Stimulated activated CD4-positive, alpha-beta T cell treated with anti-CD3 and anti-CD28 coated beads, Interleukin-4, amount 100 ng/mL, for 48 hours (primary cell): ENCODE data around the gene KIRREL3.

Source experiments
- DNase-seq, 2 donors: peaks; one replicate each; pipeline ENCODE4 v3.0.0-alpha.2; 2020; ENCODE audit warnings: low read depth in 2 of 2

Gene KIRREL3

GRCh38 chr11:126469311-126469710 lies 531.3 kb downstream of the KIRREL3 start:
- DNase-seq = no peak

GRCh38 chr11:126468102-126468521 lies 532.5 kb downstream of the KIRREL3 start:
- no peak for DNase-seq

- DNase-seq = no peak
Observed at GRCh38 chr11:126467471-126467870, 533.1 kb downstream of the KIRREL3 start.

- no peak for DNase-seq
Observed at GRCh38 chr11:126467046-126467370, 533.6 kb downstream of the KIRREL3 start.

GRCh38 chr11:126466236-126467045 lies 534.1 kb downstream of the KIRREL3 start:
- no peak for DNase-seq

GRCh38 chr11:126465573-126466188 lies 534.9 kb downstream of the KIRREL3 start:
- no peak for DNase-seq

GRCh38 chr11:126464796-126465195 lies 535.8 kb downstream of the KIRREL3 start:
- no peak for DNase-seq

GRCh38 chr11:126462422-126462821 lies 538.1 kb downstream of the KIRREL3 start:
- DNase-seq = no peak

- DNase-seq = no peak
Observed at GRCh38 chr11:126461996-126462395, 538.6 kb downstream of the KIRREL3 start.

- DNase-seq = no peak
Observed at GRCh38 chr11:126461096-126461440, 539.5 kb downstream of the KIRREL3 start.

- DNase-seq = no peak
Observed at GRCh38 chr11:126460417-126461095, 540.0 kb downstream of the KIRREL3 start.

GRCh38 chr11:126459691-126460281 lies 540.8 kb downstream of the KIRREL3 start:
- DNase-seq = no peak

GRCh38 chr11:126457817-126458216 lies 542.8 kb downstream of the KIRREL3 start:
- DNase-seq = no peak

GRCh38 chr11:126456783-126457542 lies 543.6 kb downstream of the KIRREL3 start:
- no peak for DNase-seq

GRCh38 chr11:126456089-126456488 lies 544.5 kb downstream of the KIRREL3 start:
- no peak for DNase-seq

GRCh38 chr11:126452241-126453101 lies 548.1 kb downstream of the KIRREL3 start:
- no peak for DNase-seq

GRCh38 chr11:126451211-126451802 lies 549.3 kb downstream of the KIRREL3 start:
- DNase-seq = no peak

GRCh38 chr11:126450806-126451205 lies 549.8 kb downstream of the KIRREL3 start:
- no peak for DNase-seq

GRCh38 chr11:126450198-126450597 lies 550.4 kb downstream of the KIRREL3 start:
- no peak for DNase-seq

- DNase-seq = no peak
Observed at GRCh38 chr11:126446581-126446980, 554.0 kb downstream of the KIRREL3 start.
